Kidney (tissue), 14 donors: ENCODE measurements around the gene ENDOG. TPM values are rescaled to one million over a fixed set of nuclear protein-coding genes. Genes with fewer than 3 reads are reported as not detected.
"Not testable (repeated sequence)": the region's sequence is repeated elsewhere in the genome, so short reads cannot be mapped to it uniquely, and the experiment has no call there.

Experiments
- DNase-seq, 5 donors: peaks; one replicate each; pipeline ENCODE4 v3.0.0-alpha.2; 2013 to 2020
- FAIRE-seq: peaks from 2 replicates; lab custom pipeline; 2012; peaks lifted over from hg19 to GRCh38; lab: Jason Lieb, UNC
- H3K27ac ChIP-seq, 2 donors: one replicate each; pipeline ENCODE4 v1.7.0; 2013; ENCODE audit warnings: low read depth in 2 of 2, low read length in 2 of 2, inconsistent platforms in 1 of 2
- H3K27me3 ChIP-seq: one replicate; pipeline ENCODE4 v1.7.1; 2013; ENCODE audit warnings: low read length, inconsistent platforms; ENCODE audit not compliant: control insufficient read depth, insufficient read depth
- H3K36me3 ChIP-seq, 3 donors: one replicate each; pipeline versions ENCODE4 v1.7.0 to v1.7.1; 2013; ENCODE audit warnings: low read length in 3 of 3, control low read depth in 1 of 3, inconsistent platforms in 1 of 3; ENCODE audit not compliant: insufficient read depth in 3 of 3, control insufficient read depth in 2 of 3
- H3K4me1 ChIP-seq, 3 donors: one replicate each; pipeline versions ENCODE4 v1.7.0 to v1.7.1; 2013; ENCODE audit warnings: low read length in 3 of 3, inconsistent platforms in 1 of 3, low read depth in 1 of 3; ENCODE audit not compliant: control insufficient read depth in 2 of 3, insufficient read depth in 2 of 3
- H3K4me3 ChIP-seq, 3 donors: one replicate each; pipeline versions ENCODE4 v1.7.0 to v1.8.1; 2013; ENCODE audit warnings: low read length in 3 of 3, control low read depth in 1 of 3, inconsistent platforms in 1 of 3
- H3K9ac ChIP-seq, 3 donors: one replicate each; pipeline versions ENCODE4 v1.7.0 to v1.7.1; 2013; ENCODE audit warnings: low read length in 3 of 3, control low read depth in 1 of 3, inconsistent platforms in 1 of 3
- H3K9me3 ChIP-seq, 3 donors: one replicate each; pipeline versions ENCODE4 v1.7.0 to v1.7.1; 2013; ENCODE audit warnings: low read length in 3 of 3, control low read depth in 1 of 3, inconsistent platforms in 1 of 3; ENCODE audit not compliant: control insufficient read depth in 2 of 3, insufficient read depth in 1 of 3
- CTCF ChIP-seq: IDR thresholded peaks from 3 replicates; pipeline ENCODE4 v1.5.1; 2012; ENCODE audit warnings: mild to moderate bottlenecking, moderate library complexity, borderline replicate concordance; ENCODE audit not compliant: insufficient read depth; ENCODE audit errors: extremely low read depth
- intact Hi-C: fragments of 100-400 bp; cut with DNase I; formaldehyde crosslinking; loops from one replicate; pipeline ENCODE4 v1.11.1; 2022
- polyA plus RNA-seq: library from polyadenylated mRNA; stranded (reverse); fragments of 350-450 nt; fragmentation: Illumina TruSeq; extraction: RNeasy Lipid Tissue Mini Kit (QIAGEN cat#74804); gene quantifications from one replicate; pipeline ENCODE4 v1.2.3, GENCODE V29; 2014; ENCODE audit warnings: low read depth, low replicate concordance; ENCODE audit not compliant: insufficient read depth
- total RNA-seq: library from RNA; stranded (reverse); fragmentation: NEBNext Ultra II Directional; extraction: Animal tissue kit (Norgen Biotek cat#: 25700); gene quantifications from one replicate; pipeline ENCODE4 v1.2.1, GENCODE V29; 2021
- donor health status: control.
- donor health status: control.
- donor health status: control.
- donor health status: control.
- donor health status: control.
- donor health status: DM: yes; HTN: yes; CAD: no.
- donor health status: Normal renal cell carcinoma (clear cell type).

ENDOG gene
- total and polyA plus RNA-seq, 2 donors from 2014 or later: 20.6 to 59.9 TPM

- Histone ChIP-seq H3K9me3 (no peaks in the 10 kb centered on the region), H3K27me3 (no peaks in the 10 kb centered on the region), H3K27ac (no peak overlapping the region), H3K4me3 (no peak overlapping the region), H3K4me1 (no peaks in the 10 kb centered on the region), H3K9ac (no peak overlapping the region), H3K36me3 (peaks cover 0 to 8% (median 0%) of the 10 kb centered on the region in 3 donors)
- TF ChIP-seq CTCF: no peak
- intact Hi-C loops: no loop called here
- FAIRE-seq: no peak
- DNase-seq: peak in 2 of 5 donors; percentile 15 to 20
Observed at GRCh38 chr9:128838338-128838737, 20.0 kb downstream of the ENDOG start.

- peaks cover 0 to 5% (median 0%) of the 10 kb centered on the region in 3 donors for H3K4me1 ChIP-seq
- DNase-seq (no peak), FAIRE-seq (no peak)
- no peak overlapping the region for H3K4me3 ChIP-seq
- H3K36me3 ChIP-seq: peaks cover 0 to 5% (median 0%) of the 10 kb centered on the region in 3 donors
- intact Hi-C loops: no loop called here
- H3K27me3 ChIP-seq: no peaks in the 10 kb centered on the region
- H3K27ac ChIP-seq: no peak overlapping the region
- H3K9me3 ChIP-seq: no peaks in the 10 kb centered on the region
- H3K9ac ChIP-seq: no peak overlapping the region
- TF ChIP-seq CTCF: no peak
Observed at GRCh38 chr9:128840524-128840923, 22.2 kb downstream of the ENDOG start.

GRCh38 chr9:128841694-128842492 lies 23.6 kb downstream of the ENDOG start:
- Histone ChIP-seq H3K4me1 (peaks cover 0 to 5% (median 0%) of the 10 kb centered on the region in 3 donors), H3K9ac (no peak overlapping the region), H3K36me3 (peaks cover 0 to 5% (median 0%) of the 10 kb centered on the region in 3 donors), H3K4me3 (no peak overlapping the region), H3K27me3 (no peaks in the 10 kb centered on the region), H3K9me3 (no peaks in the 10 kb centered on the region), H3K27ac (no peak overlapping the region)
- TF ChIP-seq CTCF: no peak
- intact Hi-C loops: no loop called here
- FAIRE-seq (no peak), DNase-seq (peak in 2 of 5 donors; percentile 10 to 31)

- H3K9ac ChIP-seq, intact Hi-C loops, DNase-seq, H3K36me3 ChIP-seq, H3K27me3 ChIP-seq, H3K4me1 ChIP-seq, FAIRE-seq, H3K9me3 ChIP-seq, H3K4me3 ChIP-seq, H3K27ac ChIP-seq: not testable (repeated sequence)
Observed at GRCh38 chr9:128843171-128843570, 24.9 kb downstream of the ENDOG start.
